SIG-M5 treated with dmso at 0.1 percent for 504 hours (cell line): ENCODE results near the gene DOCK6.
"Not testable (repeated sequence)": the region's sequence is repeated elsewhere in the genome, so short reads cannot be mapped to it uniquely, and the experiment has no call there.

ENCODE experiments used
- DNase-seq: peaks from one replicate; lab custom pipeline; 2025; ENCODE audit not compliant: unreplicated experiment; lab: John Stamatoyannopoulos, UW

Gene DOCK6

DNA sequence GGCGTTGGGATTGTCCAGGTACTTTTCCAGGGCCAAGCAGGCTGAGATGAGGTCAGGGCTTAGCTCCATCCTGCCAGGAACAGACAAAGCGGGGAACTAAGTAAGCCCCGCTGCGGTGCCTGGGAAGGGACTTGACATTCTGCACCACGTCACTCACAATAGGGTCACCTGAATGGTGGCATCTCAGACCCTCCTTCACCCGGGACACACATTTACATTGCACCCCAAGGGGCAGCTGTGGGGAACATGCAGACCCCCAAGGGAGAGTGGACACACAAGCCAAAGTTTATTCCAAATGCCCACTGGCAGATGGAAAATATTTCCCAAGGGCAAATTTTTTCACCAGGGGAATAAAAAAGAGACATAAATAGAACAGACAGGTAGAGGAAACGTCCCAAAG lies 86.4 kb downstream of the DOCK6 start:
- no peak for DNase-seq

DNA sequence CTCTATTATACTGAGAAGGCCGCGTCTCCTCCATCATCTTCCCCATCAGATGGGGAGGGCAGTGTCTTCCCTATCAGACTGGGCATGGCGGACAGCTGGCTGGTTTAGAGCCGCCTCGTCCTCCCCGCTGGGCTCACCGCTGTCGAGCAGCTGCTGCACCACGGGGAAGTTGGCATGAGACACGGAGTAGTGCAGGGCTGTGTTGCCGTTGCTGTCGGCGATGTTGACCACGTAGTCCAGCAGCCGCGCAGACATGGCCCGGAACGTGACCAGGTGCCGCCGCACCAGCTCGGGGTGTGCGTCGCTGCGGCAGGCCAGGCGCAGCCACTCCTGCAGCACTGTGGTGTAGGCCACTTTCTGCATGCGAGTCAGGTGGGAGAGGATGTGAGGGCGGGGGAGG lies 88.0 kb downstream of the DOCK6 start:
- DNase-seq: no peak

GRCh38 chr19:11173516-11174155 lies 88.7 kb downstream of the DOCK6 start:
- no peak for DNase-seq

- DNase-seq: no peak
Measured at GRCh38 chr19:11172576-11172975, 89.7 kb downstream of the DOCK6 start.

DNA sequence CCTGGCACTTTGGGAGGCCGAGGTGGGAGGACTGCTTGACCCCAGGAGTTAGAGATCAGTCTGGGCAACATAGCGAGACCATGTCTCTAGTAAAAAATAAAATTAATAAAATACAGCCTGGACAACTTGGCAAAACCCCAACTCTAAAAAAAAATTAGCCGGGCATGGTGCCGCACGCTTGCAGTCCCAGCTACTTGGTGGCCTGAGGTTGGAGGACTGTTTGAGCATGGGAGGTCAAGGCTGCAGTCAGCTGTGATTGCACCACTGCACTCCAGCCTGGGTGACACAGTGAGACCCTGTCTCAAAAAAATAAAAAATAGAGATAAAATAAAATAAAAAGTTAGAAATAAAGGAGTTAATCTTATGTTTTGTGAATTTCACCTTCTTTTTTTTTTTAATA lies 91.2 kb downstream of the DOCK6 start:
- no peak for DNase-seq

DNA sequence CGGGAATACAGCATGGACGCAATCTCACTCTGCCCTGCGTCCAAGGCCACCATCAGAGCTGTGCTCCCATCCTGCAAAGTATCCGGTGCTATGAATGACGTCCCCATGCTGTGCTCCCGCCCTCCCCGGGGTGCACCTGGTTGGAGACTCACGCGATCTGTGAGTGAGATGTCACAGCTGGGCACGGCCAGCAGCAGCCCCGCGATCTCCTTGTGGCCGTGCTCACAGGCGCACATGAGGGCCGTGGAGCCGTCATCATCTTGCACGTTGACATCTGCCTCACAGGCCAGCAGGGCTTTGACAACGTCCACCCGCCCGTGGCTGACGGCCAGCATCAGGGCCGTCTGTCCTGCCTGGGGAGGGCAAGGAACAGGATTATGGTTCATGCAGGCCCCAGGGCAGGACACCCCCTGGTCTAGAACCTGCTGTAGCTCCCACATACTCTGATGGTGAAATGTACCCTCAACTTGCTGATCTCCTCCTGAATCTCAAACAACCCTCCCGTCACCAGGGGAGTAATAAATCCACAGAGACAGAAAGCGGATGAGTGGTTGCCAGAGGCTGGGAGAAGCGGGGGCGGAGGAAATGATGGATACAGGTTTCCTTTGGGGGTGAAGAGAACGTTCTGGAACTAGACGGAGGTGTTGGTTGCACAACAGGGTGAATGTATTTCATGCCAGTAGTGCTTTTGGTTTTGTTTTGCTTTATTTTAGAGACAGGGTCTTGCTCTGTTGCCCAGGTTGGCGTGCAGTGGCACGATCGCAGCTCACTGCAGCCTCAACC lies 92.2 kb downstream of the DOCK6 start:
- no peak for DNase-seq

- no peak for DNase-seq
Measured at GRCh38 chr19:11168568-11168967, 93.8 kb downstream of the DOCK6 start.

GRCh38 chr19:11166281-11167142 lies 95.8 kb downstream of the DOCK6 start:
- DNase-seq: no peak

GRCh38 chr19:11165486-11166030 lies 96.8 kb downstream of the DOCK6 start:
- DNase-seq: no peak

DNA sequence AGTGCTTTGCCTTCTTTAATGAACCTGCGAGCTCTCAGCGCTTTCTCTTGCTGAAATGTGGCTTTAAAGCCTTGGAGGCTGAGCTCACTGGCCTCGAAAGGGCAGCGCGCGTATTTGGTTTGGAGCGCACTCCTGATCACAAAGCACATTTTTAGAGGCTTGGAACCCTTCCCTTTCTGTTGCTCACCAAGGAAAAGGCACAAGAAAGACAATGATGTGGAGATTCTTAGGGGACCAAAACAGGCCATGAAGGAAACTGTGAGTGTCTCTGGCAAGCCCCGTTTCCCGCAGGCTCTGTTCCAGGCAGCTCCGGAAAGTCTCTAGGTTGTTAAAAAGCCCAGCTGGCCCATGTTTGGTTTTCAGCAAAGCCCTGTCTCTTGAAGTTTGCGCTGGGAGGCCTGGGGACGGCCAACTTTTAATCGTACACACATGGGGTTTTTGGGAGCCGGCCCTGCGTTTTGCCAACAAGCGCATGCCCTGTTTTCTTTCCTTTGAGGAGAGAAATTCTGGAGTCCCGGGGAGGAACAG lies 97.4 kb downstream of the DOCK6 start:
- DNase-seq: no peak

- no peak for DNase-seq
Measured at GRCh38 chr19:11164296-11164695, 98.0 kb downstream of the DOCK6 start.

DNA sequence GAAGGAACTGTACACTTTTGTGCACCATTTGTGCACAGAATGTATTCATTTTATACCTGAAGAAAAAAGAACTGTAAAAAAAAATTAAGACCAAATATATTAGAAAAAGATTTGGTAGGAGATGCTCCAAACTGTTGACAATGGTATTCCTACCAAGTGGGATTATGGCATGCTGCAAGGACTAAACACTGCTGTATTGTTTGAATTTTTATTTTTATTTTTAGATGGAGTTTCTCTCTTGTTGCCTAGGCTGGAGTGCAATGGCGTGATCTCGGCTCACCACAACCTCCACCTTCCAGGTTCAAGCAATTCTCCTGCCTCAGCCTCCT lies 101.9 kb downstream of the DOCK6 start:
- DNase-seq: not testable (repeated sequence)

GRCh38 chr19:11159598-11160439 lies 102.5 kb downstream of the DOCK6 start:
- no peak for DNase-seq

- peak; percentile 98 for DNase-seq
Measured at GRCh38 chr19:11155373-11156120, 106.8 kb downstream of the DOCK6 start, which contains the start of gene SPC24. SPC24 (minus strand) TSS chr19:11155782; CDS start chr19:11155776, 6 bp downstream.

GRCh38 chr19:11154683-11155047 lies 107.7 kb downstream of the DOCK6 start:
- no peak for DNase-seq

- DNase-seq: no peak
Measured at GRCh38 chr19:11152318-11153062, 109.8 kb downstream of the DOCK6 start.

DNA sequence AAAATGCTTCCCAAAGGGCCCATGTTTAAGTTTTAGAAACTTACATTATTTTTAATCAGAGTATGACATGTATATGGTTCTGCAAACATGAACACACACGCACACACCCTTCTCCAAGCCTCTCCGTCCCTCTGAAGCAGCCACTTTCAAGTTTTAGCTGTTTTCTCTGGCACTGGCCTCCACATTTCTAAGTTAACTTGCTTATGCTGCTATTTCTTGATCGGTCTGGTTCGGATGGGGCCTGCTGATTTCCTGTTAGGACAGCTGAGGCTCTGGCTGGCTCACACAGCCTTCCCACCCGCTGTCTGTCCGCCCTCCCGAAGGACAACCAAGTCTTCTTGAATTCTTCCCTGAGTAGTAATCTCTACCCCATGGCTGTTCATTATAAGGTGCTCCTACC lies 111.1 kb downstream of the DOCK6 start:
- no peak for DNase-seq
